Keratinocyte (primary cell): ENCODE data around the gene SMARCC2. TPM values are rescaled to one million over a fixed set of nuclear protein-coding genes. Genes with fewer than 3 reads are reported as not detected.
A peak's percentile ranks its signal among the peaks of the same experiment; 100 is the strongest.

Source experiments
- DNase-seq: peaks from one replicate; pipeline ENCODE4 v3.0.0-alpha.2; 2011; ENCODE audit warnings: low read depth, missing footprints, low spot score
- FAIRE-seq: peaks from 2 replicates; lab custom pipeline; 2011; peaks lifted over from hg19 to GRCh38; lab: Jason Lieb, UNC
- H2AFZ ChIP-seq: 2 replicates; pipeline ENCODE4 v1.6.0; 2012; ENCODE audit warnings: low read length, control low read depth, inconsistent platforms; ENCODE audit not compliant: control insufficient read depth
- H3K27ac ChIP-seq: 2 replicates; pipeline ENCODE4 v1.5.1; 2011; ENCODE audit warnings: low read length; ENCODE audit not compliant: control insufficient read depth, insufficient read depth
- H3K27me3 ChIP-seq: 3 replicates; pipeline ENCODE4 v1.6.0; 2011; ENCODE audit warnings: low read length; ENCODE audit not compliant: control insufficient read depth, insufficient read depth; ENCODE audit errors: extremely low read depth
- H3K36me3 ChIP-seq, 2 experiments: 2 replicates in 1 of 2; 3 replicates in 1 of 2; pipeline ENCODE4 v1.5.1; 2011; ENCODE audit warnings: low read length in 2 of 2, mild to moderate bottlenecking in 1 of 2; ENCODE audit not compliant: control insufficient read depth in 2 of 2, insufficient read depth in 2 of 2; ENCODE audit errors: extremely low read depth in 1 of 2
- H3K4me1 ChIP-seq: 3 replicates; pipeline ENCODE4 v1.5.1; 2011; ENCODE audit warnings: low read length; ENCODE audit not compliant: control insufficient read depth, insufficient read depth; ENCODE audit errors: extremely low read depth
- H3K4me2 ChIP-seq: 3 replicates; pipeline ENCODE4 v1.6.0; 2011; ENCODE audit warnings: low read depth, low read length; ENCODE audit not compliant: control insufficient read depth, insufficient read depth; ENCODE audit errors: extremely low read depth
- H3K4me3 ChIP-seq, 3 experiments: fragments of 200-600 bp in 1 of 3; sonication (generic) in 1 of 3; 2 replicates in 2 of 3; 3 replicates in 1 of 3; pipeline ENCODE4 v1.5.1; 2011 to 2016; ENCODE audit warnings: low read length in 3 of 3, mild to moderate bottlenecking in 3 of 3, control low read depth in 2 of 3, inconsistent platforms in 1 of 3, low read depth in 1 of 3, mixed read lengths in 1 of 3, mixed run types in 1 of 3, moderate library complexity in 1 of 3; ENCODE audit not compliant: control insufficient read depth in 2 of 3, insufficient read depth in 2 of 3; ENCODE audit errors: extremely low read depth in 1 of 3
- H3K79me2 ChIP-seq: 2 replicates; pipeline ENCODE4 v1.6.0; 2012; ENCODE audit warnings: low read length; ENCODE audit not compliant: control insufficient read depth, insufficient read depth
- H3K9ac ChIP-seq: 3 replicates; pipeline ENCODE4 v1.6.0; 2011; ENCODE audit warnings: low read length; ENCODE audit not compliant: control insufficient read depth, insufficient read depth; ENCODE audit errors: extremely low read depth
- H3K9me1 ChIP-seq: 3 replicates; pipeline ENCODE4 v1.6.0; 2011; ENCODE audit warnings: low read length; ENCODE audit not compliant: control insufficient read depth, insufficient read depth; ENCODE audit errors: extremely low read depth
- H3K9me3 ChIP-seq: 2 replicates; pipeline ENCODE4 v1.5.1; 2012; ENCODE audit warnings: low read depth, low read length; ENCODE audit not compliant: control insufficient read depth
- H4K20me1 ChIP-seq: 3 replicates; pipeline ENCODE4 v1.6.0; 2011; ENCODE audit warnings: low read length; ENCODE audit not compliant: control insufficient read depth, insufficient read depth; ENCODE audit errors: extremely low read depth
- CTCF ChIP-seq, 3 experiments: IDR thresholded peaks in 1 of 3; conservative IDR thresholded peaks in 1 of 3; optimal IDR thresholded peaks in 1 of 3; 2 replicates in 2 of 3; 3 replicates in 1 of 3; pipeline versions ENCODE3 to v1.5.1; 2011; ENCODE audit warnings: low read length in 3 of 3, mild to moderate bottlenecking in 3 of 3, moderate library complexity in 2 of 3, control low read depth in 1 of 3, inconsistent platforms in 1 of 3; ENCODE audit not compliant: insufficient read depth in 2 of 3; ENCODE audit errors: extremely low read depth in 1 of 3
- EZH2 ChIP-seq: IDR thresholded peaks from one replicate; pipeline ENCODE4 v1.6.1; 2012; ENCODE audit warnings: inconsistent platforms, mild to moderate bottlenecking, low read length, moderate library complexity
- dilution Hi-C: fragments of 300-500 bp; cut with MboI; formaldehyde crosslinking; loops from one replicate; pipeline ENCODE4 v1.7.0; 2020; ENCODE audit warnings: low sequenced_read_pairs; ENCODE audit not compliant: extremely low pct_ligation_motif_present
- polyA minus RNA-seq, 3 experiments: library from RNA; depleted of rRNA, polyadenylated mRNA; stranded (reverse); fragments of >200 nt; gene quantifications; 1 replicate in 1 of 3; 2 replicates in 1 of 3; 3 replicates in 1 of 3; pipeline ENCODE4 v1.2.3, GENCODE V29; 2011
- polyA plus RNA-seq, 5 experiments: library from polyadenylated mRNA; depleted of rRNA in 3 of 5; stranded (reverse) in 3 of 5; stranded (forward) in 1 of 5; unstranded in 1 of 5; fragments of >200 nt; gene quantifications; 1 replicate in 1 of 5; 2 replicates in 3 of 5; 3 replicates in 1 of 5; pipeline versions ENCODE4 v1.2.1 to v1.2.3, GENCODE V29; 2011 to 2012; ENCODE audit warnings: missing spikeins in 2 of 5, low read depth in 1 of 5, low replicate concordance in 1 of 5

The SMARCC2 gene
- 23.3 to 37.6 TPM (median 32.5 TPM) in 3 replicates for polyA plus RNA-seq
- 15.0 TPM for polyA plus RNA-seq (2011; ENCODE audit: low read depth)
- 20.2 and 21.8 TPM in 2 replicates for polyA plus RNA-seq (2011; cell fraction: cytosol; rRNA removed)
- polyA plus RNA-seq (2011; cell fraction: nucleus; rRNA removed), result 81.6 and 83.5 TPM in 2 replicates
- 15.7 and 30.9 TPM in 2 replicates for polyA plus RNA-seq (2012; ENCODE audit: low replicate concordance)
- polyA minus RNA-seq, result 28.8 to 59.6 TPM (median 38.5 TPM) in 3 replicates
- polyA minus RNA-seq (2011; cell fraction: cytosol; rRNA and poly(A)+ RNA removed), result 33.2 TPM
- polyA minus RNA-seq (2011; cell fraction: nucleus; rRNA and poly(A)+ RNA removed), result 59.7 and 65.7 TPM in 2 replicates

- Histone ChIP-seq H4K20me1 (no peaks in the 10 kb centered on the region), H3K4me3 (peak within 1 kb of the TSS; percentile 84 to 89 (median 88)), H3K4me2 (peak within 1 kb of the TSS; percentile 100), H3K79me2 (peaks cover 27% of the 10 kb centered on the region), H3K4me1 (peaks cover 13% of the 10 kb centered on the region), H3K27me3 (no peaks in the 10 kb centered on the region), H3K9me3 (no peaks in the 10 kb centered on the region), H3K9ac (peak within 1 kb of the TSS; percentile 84), H3K27ac (peak within 1 kb of the TSS; percentile 70), H3K9me1 (no peaks in the 10 kb centered on the region), H2AFZ (peak within 1 kb of the TSS; percentile 98), H3K36me3 (peaks cover 6 to 14% of the 10 kb centered on the region in 2 experiments)
- FAIRE-seq (no peak), DNase-seq (peak; percentile 53)
- dilution Hi-C loops, result no loop called here
- TF ChIP-seq EZH2 (no peak), CTCF (optimal IDR thresholded peaks at IDR 0.05 in 1 of 3, IDR thresholded peaks at IDR 0.05 in 1 of 3, conservative IDR thresholded peaks at IDR 0.05 in 1 of 3; ENCODE audit: extremely low read depth in 1 of 3, insufficient read depth in 2 of 3, low read length in 3 of 3) (peak; percentile 60 to 89 (median 81))
Measured at GRCh38 chr12:56189099-56189917, at the start of gene SMARCC2. Gene SMARCC2, minus strand, starts transcription at chr12:56189483. Its CDS starts 22 bp downstream, at chr12:56189461.

- Histone ChIP-seq H3K27ac (no peak overlapping the region), H3K36me3 (peaks cover 21 to 30% of the 10 kb centered on the region in 2 experiments), H3K9me1 (no peaks in the 10 kb centered on the region), H3K27me3 (no peaks in the 10 kb centered on the region), H3K9ac (no peak overlapping the region), H3K4me1 (no peaks in the 10 kb centered on the region), H2AFZ (no peak overlapping the region), H3K4me3 (no peak overlapping the region), H3K79me2 (no peaks in the 10 kb centered on the region), H3K4me2 (no peak overlapping the region), H3K9me3 (no peaks in the 10 kb centered on the region), H4K20me1 (peaks cover 3% of the 10 kb centered on the region)
- dilution Hi-C loops, result no loop called here
- FAIRE-seq (no peak), DNase-seq (no peak)
- TF ChIP-seq EZH2 (no peak), CTCF (optimal IDR thresholded peaks at IDR 0.05 in 1 of 3, IDR thresholded peaks at IDR 0.05 in 1 of 3, conservative IDR thresholded peaks at IDR 0.05 in 1 of 3; ENCODE audit: extremely low read depth in 1 of 3, insufficient read depth in 2 of 3, low read length in 3 of 3) (no peak)
Measured at GRCh38 chr12:56237552-56237951, 48.3 kb upstream of the SMARCC2 start.
